Body of pancreas (tissue), 4 donors: ENCODE measurements around the gene CLCN5. TPM values are rescaled to one million over a fixed set of nuclear protein-coding genes. Genes with fewer than 3 reads are reported as not detected.

ENCODE experiments used
- ATAC-seq: fragments of 150-250 bp; one replicate; pipeline ENCODE4 v1.9.1; 2016
- DNase-seq, 4 donors: peaks; one replicate each; pipeline ENCODE4 v3.0.0-alpha.2; 2019
- H3K27ac ChIP-seq, 4 donors: fragments of 200-600 bp; sonication (generic); 1 replicate in 3 of 4; 2 replicates in 1 of 4; pipeline versions ENCODE4 v1.5.1 to v1.6.1; 2016 to 2019; ENCODE audit warnings: mild to moderate bottlenecking in 1 of 4, mixed read lengths in 1 of 4, moderate library complexity in 1 of 4
- H3K27me3 ChIP-seq, 2 donors: fragments of 200-600 bp; sonication (generic); one replicate each; pipeline ENCODE4 v1.6.0; 2016; ENCODE audit warnings: mild to moderate bottlenecking in 1 of 2
- H3K36me3 ChIP-seq, 2 donors: fragments of 200-600 bp; sonication (generic); replicated peaks in 1 of 2; 2 replicates each; pipeline ENCODE4 v1.5.1; 2016; ENCODE audit warnings: low read depth in 2 of 2; ENCODE audit not compliant: insufficient read depth in 1 of 2
- H3K4me1 ChIP-seq: fragments of 200-600 bp; sonication (generic); one replicate; pipeline ENCODE4 v1.6.0; 2016
- H3K4me3 ChIP-seq, 2 donors: fragments of 200-600 bp; sonication (generic); 1 replicate in 1 of 2; 2 replicates in 1 of 2; pipeline ENCODE4 v1.5.1; 2016 to 2019
- H3K9me3 ChIP-seq, 3 donors: fragments of 200-600 bp; sonication (generic); 1 replicate in 2 of 3; 2 replicates in 1 of 3; pipeline ENCODE4 v1.5.1; 2016
- CTCF ChIP-seq, 7 experiments: fragments of 450-650 bp in 4 of 7; fragments of 200-600 bp in 3 of 7; sonication (generic) in 3 of 7; IDR thresholded peaks; one replicate each; pipeline ENCODE4 v1.5.1; 2016 to 2019; ENCODE audit warnings: antibody characterized with exemption in 7 of 7
- POLR2A ChIP-seq, 3 donors: fragments of 450-650 bp; IDR thresholded peaks; one replicate each; pipeline ENCODE4 v1.6.1; 2016; ENCODE audit warnings: antibody characterized with exemption in 3 of 3, mild to moderate bottlenecking in 2 of 3
- WGBS, 2 donors: methylation state at CpG; one replicate each; pipeline ENCODE4 v1.1.5; 2017; 5-methylcytosine and 5-hydroxymethylcytosine counted together
- intact Hi-C: fragments of 100-400 bp; cut with DNase I; formaldehyde crosslinking; loops from one replicate; pipeline ENCODE4 v1.15.1; 2023
- total RNA-seq, 2 donors: library from RNA; depleted of rRNA; stranded (reverse); fragments of >200 nt; gene quantifications; one replicate each; pipeline ENCODE4 v1.1.0, GENCODE V29; 2016

The CLCN5 gene
- total RNA-seq, 2 donors from 2014 or later: 2.0 to 5.2 TPM

GRCh38 chrX:50088645-50089044, 166.2 kb downstream of the CLCN5 start:
- whole genome bisulfite sequencing, 2 donors: 40 to 70% methylated on average over 1 to 3 of the region's 3 CpGs
- Histone ChIP-seq H3K4me1 (peaks cover 4% of the 10 kb centered on the region), H3K4me3 (no peak overlapping the region), H3K36me3 (no peaks in the 10 kb centered on the region), H3K27me3 (no peaks in the 10 kb centered on the region), H3K27ac (no peak overlapping the region), H3K9me3 (no peaks in the 10 kb centered on the region)
- intact Hi-C loops: no loop called here
- DNase-seq (no peak), ATAC-seq (no peak)
- TF ChIP-seq CTCF (IDR thresholded peaks at IDR 0.05) (no peak), POLR2A (IDR thresholded peaks at IDR 0.05) (no peak)

- no peak for ATAC-seq
- intact Hi-C loops: no loop called here
- TF ChIP-seq CTCF (IDR thresholded peaks at IDR 0.05): no peak
- Histone ChIP-seq H3K27me3 (no peaks in the 10 kb centered on the region), H3K4me3 (no peak overlapping the region), H3K9me3 (no peaks in the 10 kb centered on the region), H3K4me1 (peaks cover 6% of the 10 kb centered on the region), H3K36me3 (no peaks in the 10 kb centered on the region), H3K27ac (no peak overlapping the region)
- WGBS, 2 donors: 46 to 66% methylated on average over 4 of the region's 4 CpGs
- DNase-seq: peak in 2 of 4 donors; percentile 3 to 13
These were observed 171.2 kb downstream of the CLCN5 start for GRCh38 chrX:50093625-50094024.

GRCh38 chrX:50097071-50097470, 174.7 kb downstream of the CLCN5 start:
- no peaks in the 10 kb centered on the region for H3K27me3 ChIP-seq
- peaks cover 6% of the 10 kb centered on the region for H3K4me1 ChIP-seq
- TF ChIP-seq CTCF (IDR thresholded peaks at IDR 0.05): no peak
- TF ChIP-seq POLR2A (IDR thresholded peaks at IDR 0.05): no peak
- WGBS, 2 donors: 70 to 74% methylated on average over 4 of the region's 4 CpGs
- DNase-seq (no peak), ATAC-seq (no peak)
- H3K4me3 ChIP-seq: no peak overlapping the region
- H3K27ac ChIP-seq: no peak overlapping the region
- intact Hi-C loops: no loop called here
- no peaks in the 10 kb centered on the region for H3K9me3 ChIP-seq
- H3K36me3 ChIP-seq: no peaks in the 10 kb centered on the region

- 28 to 43% methylated on average over 3 of the region's 3 CpGs for WGBS, 2 donors
- ATAC-seq (peak; percentile 45), DNase-seq (peak; percentile 11 to 62 (median 48))
- H3K36me3 ChIP-seq: no peaks in the 10 kb centered on the region
- intact Hi-C loops: no loop called here
- peaks cover 6% of the 10 kb centered on the region for H3K4me1 ChIP-seq
- H3K9me3 ChIP-seq: no peaks in the 10 kb centered on the region
- TF ChIP-seq POLR2A (IDR thresholded peaks at IDR 0.05) (no peak), CTCF (IDR thresholded peaks at IDR 0.05) (no peak)
- no peak overlapping the region for H3K4me3 ChIP-seq
- H3K27ac ChIP-seq: peak overlapping the region in 1 of 4 donors; percentile 2
- no peaks in the 10 kb centered on the region for H3K27me3 ChIP-seq
These were observed 175.8 kb downstream of the CLCN5 start for GRCh38 chrX:50098241-50098640.

GRCh38 chrX:50098749-50099148, 176.4 kb downstream of the CLCN5 start:
- H3K9me3 ChIP-seq: no peaks in the 10 kb centered on the region
- no peak overlapping the region for H3K4me3 ChIP-seq
- 88 to 93% methylated on average over 5 of the region's 5 CpGs for WGBS, 2 donors
- no peaks in the 10 kb centered on the region for H3K36me3 ChIP-seq
- DNase-seq (no peak), ATAC-seq (no peak)
- TF ChIP-seq CTCF (IDR thresholded peaks at IDR 0.05) (no peak), POLR2A (IDR thresholded peaks at IDR 0.05) (no peak)
- H3K27ac ChIP-seq: peak overlapping the region in 1 of 4 donors; percentile 2
- no peaks in the 10 kb centered on the region for H3K27me3 ChIP-seq
- H3K4me1 ChIP-seq: peaks cover 1% of the 10 kb centered on the region
- intact Hi-C loops: no loop called here
